GM10266 (cell line): ENCODE measurements around the gene SHISAL2A.

Source experiments
- DNase-seq: peaks from one replicate; pipeline ENCODE4 v3.0.0; 2012; ENCODE audit errors: extremely low spot score
- TF ChIP-seq, protein P1 (sequence below): IDR thresholded peaks from 2 replicates; pipeline ENCODE4 v1.5.1; 2012; ENCODE audit warnings: mild to moderate bottlenecking, low read depth; ENCODE audit not compliant: control insufficient read depth, insufficient read depth; ENCODE audit errors: missing control alignments

SHISAL2A gene

DNA sequence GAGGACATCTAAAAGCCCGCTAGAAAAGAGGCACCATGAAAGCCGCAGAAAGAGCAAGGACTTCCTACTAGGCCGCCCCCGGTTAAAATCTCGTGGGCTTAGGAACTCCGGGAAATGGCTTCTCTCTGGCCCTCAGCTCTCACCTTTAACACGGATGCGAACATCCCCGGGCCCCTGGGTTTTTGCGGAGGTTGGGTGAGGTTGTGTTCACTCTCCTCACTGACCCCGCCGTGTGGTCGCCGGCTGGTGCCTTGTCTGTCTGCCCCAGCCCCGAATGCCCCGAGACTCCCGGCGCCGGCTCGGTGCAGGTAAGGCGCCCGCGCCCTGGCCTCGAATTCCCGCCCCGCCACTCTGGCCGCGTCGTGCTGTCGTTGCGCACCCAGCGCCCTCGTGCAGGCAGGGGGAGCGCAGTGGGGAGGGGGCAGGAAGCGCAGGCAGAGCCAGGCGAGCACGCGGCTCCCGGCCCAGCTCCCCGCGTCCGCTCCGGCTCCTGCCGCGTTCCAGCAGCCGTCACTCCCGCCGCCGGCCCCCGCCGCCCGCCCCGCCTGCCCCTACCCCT lies at the start of gene SHISAL2A:
Gene SHISAL2A, plus strand, starts transcription at position 437 of the 559 bp plus-strand sequence. CDS start 326 bp downstream, outside the sequence.
- peak; percentile 57 for DNase-seq
- TF ChIP-seq, protein P1, sequence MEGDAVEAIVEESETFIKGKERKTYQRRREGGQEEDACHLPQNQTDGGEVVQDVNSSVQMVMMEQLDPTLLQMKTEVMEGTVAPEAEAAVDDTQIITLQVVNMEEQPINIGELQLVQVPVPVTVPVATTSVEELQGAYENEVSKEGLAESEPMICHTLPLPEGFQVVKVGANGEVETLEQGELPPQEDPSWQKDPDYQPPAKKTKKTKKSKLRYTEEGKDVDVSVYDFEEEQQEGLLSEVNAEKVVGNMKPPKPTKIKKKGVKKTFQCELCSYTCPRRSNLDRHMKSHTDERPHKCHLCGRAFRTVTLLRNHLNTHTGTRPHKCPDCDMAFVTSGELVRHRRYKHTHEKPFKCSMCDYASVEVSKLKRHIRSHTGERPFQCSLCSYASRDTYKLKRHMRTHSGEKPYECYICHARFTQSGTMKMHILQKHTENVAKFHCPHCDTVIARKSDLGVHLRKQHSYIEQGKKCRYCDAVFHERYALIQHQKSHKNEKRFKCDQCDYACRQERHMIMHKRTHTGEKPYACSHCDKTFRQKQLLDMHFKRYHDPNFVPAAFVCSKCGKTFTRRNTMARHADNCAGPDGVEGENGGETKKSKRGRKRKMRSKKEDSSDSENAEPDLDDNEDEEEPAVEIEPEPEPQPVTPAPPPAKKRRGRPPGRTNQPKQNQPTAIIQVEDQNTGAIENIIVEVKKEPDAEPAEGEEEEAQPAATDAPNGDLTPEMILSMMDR, result no peak

DNA sequence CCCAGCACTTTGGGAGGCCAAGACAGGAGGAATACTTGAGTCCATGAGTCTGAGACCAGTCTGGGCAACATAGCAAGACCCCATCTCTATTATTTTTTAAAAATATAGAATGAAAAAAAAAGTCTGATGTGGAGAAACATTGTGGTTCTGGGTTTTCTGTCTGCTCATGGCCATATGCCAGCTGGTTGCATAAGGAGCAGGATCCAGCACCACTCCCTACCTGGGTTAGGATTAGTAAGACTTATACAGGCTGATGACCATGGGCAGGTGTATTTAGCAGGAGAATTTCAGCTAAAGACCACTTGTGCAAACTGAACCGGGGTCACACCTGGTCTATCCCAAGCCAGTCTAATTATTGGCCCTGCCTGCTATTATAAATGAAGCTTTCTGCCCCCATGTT lies 47.5 kb upstream of the SHISAL2A start:
- DNase-seq, result no peak

DNA sequence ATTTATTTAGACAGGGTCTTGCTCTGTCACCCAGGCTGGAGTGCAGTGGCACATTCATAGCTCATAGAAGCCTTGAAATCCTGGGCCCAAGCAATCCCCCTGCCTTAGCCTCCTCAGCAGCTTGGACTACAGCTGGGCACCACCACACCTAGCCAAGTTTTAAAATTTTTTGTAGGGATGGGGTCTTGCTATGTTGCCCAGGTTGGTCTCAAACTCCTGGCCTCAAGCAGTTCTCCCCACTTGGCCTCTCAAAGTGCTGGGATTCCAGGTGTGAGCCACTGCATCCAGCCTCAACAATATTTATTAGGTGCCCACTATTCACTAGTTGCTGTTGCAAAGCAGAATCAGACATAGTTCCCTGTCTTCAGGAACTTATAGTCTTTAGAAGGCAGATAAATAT lies 44.9 kb upstream of the SHISAL2A start:
- TF ChIP-seq, protein P1, result no peak

More for the DNA sequence above, 47.5 kb upstream of the SHISAL2A start:
- TF ChIP-seq, protein P1, result no peak

DNA sequence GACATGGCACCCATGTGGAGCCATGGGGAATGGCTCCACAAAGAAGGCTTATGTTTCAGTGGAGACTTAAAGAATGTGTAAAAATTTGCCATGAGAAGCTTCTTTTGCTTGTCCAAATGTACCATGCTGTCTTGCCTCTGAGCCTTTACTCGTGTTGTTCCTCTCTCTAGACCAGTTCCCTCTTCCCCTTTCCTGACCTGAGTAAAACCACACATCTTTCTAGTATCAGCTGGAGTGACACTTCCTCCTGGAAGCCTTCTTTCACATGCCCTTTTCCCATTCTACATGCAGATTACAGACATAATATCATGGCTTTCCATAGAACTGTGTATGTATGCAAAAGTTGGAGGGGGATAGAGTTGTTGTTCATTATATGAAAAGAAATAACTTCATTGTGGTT lies 44.4 kb upstream of the SHISAL2A start:
- DNase-seq, result no peak
- TF ChIP-seq, protein P1, result no peak

More for the DNA sequence above, 44.9 kb upstream of the SHISAL2A start:
- no peak for DNase-seq

DNA sequence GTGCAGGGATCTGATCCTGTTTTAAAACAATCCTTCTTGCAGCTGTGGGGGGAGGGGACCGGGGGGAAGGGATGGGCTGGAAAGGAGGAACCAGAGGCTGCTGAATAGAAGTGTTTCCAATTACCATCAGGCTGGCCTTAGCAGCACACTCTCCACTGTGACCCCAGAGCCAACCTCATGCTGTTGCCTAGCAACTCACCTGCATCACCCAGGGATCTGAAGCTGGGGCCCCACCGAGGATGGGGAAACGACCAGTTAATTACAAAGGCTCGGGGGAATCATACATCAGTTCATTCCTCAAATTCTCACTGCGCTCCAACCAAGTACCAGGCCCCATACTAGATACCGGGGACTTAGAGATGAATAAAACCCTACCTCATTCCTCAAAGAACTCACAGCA lies 42.7 kb upstream of the SHISAL2A start:
- DNase-seq, result no peak
- TF ChIP-seq, protein P1, result no peak

DNA sequence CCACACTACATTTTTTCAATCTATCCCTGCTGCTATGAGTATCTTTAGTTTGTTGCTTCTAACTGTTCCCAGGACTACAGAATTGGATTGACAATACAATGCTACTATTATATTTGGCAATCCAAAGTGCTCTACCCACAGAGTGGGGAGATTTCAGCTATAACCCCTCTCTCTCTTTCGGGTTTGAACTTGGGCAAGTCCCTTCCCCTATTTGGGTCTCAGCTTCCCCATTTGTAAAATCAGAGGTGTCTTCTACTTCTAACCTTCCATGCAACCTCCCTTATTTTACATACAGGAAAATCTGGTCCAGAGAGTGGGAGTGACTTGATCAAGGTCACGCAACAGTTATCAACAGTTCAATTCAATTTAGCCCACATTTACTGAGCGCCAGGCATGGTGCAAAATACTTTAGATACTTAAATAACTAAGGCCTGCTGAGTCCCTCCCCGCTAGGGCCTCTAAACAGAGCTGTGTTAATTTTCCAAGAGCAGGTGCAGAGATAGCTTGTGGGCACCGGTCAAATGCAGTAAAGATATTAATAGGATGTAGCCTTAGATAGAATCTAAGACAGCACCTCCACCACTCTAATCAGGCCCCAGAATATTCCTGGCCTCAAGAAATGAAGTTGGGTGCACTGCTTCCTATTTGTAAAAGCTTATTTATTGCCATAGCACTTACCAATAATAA lies 40.2 kb upstream of the SHISAL2A start:
- TF ChIP-seq, protein P1, result no peak
- no peak for DNase-seq

DNA sequence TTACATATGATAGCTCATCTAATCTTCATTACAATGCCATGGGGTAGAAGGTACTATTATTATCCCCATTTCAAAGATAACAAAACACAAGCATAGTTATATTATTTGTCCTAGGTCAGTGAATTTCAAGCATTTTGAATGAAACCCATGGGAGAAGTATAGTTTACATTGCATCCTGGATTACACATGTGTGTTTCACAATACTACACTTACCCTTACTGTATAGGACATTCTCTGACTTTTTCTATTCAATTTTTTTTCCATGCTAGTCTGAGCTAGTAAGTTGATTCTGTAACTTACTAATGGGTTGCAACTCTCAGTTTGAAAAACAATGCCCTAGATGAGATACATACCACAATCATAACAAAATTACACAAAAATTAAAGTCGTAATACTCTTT lies 39.5 kb upstream of the SHISAL2A start:
- DNase-seq, result no peak
- TF ChIP-seq, protein P1, result no peak
